ENCODE data around the gene C12orf54. TPM values are rescaled to one million over a fixed set of nuclear protein-coding genes. Genes with fewer than 3 reads are reported as not detected.
"Not testable (repeated sequence)": the region's sequence is repeated elsewhere in the genome, so short reads cannot be mapped to it uniquely, and the experiment has no call there.

C12orf54 gene
- not detected for total RNA-seq

GRCh38 chr12:48482198-48482597, at the start of gene C12orf54:
C12orf54 (plus strand) TSS chr12:48482498; CDS start chr12:48483297, 799 bp downstream.
- Histone ChIP-seq H3K36me3 (no peaks in the 10 kb centered on the region), H3K27ac (no peak within 1 kb of the TSS), H3K27me3 (no peaks in the 10 kb centered on the region), H3K4me1 (no peaks in the 10 kb centered on the region), H3K4me3 (no peak within 1 kb of the TSS), H3K9me3 (no peaks in the 10 kb centered on the region)
- in situ Hi-C loops (cut with MboI; ENCODE audit: low sequenced_read_pairs in 4 of 4) (no loop called here), intact Hi-C loops (cut with DNase I; ENCODE audit: low total_unique reads) (no loop called here)
- no peak for DNase-seq
- TF ChIP-seq POLR2A (IDR thresholded peaks at IDR 0.05) (no peak), CTCF (IDR thresholded peaks at IDR 0.05 in 4 of 5, conservative IDR thresholded peaks at IDR 0.05 in 1 of 5) (no peak)
- no peak for ATAC-seq

DNA sequence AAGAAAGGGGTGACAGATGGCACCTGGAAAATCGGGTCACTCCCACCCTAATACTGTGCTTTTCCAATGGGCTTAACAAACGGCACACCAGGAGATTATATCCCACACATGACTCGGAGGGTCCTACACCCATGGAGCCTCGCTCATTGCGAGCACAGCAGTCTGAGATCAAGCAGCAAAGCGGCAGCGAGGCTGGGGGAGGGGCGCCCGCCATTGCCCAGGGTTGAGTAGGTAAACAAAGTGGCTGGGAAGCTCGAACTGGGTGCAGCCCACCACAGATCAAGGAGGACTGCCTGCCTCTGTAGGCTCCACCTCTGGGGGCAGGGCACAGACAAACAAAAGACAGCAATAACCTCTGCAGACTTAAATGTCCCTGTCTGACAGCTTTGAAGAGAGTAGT, 48.3 kb upstream of the C12orf54 start:
- intact Hi-C loops (cut with DNase I; ENCODE audit: low total_unique reads): not testable (repeated sequence)

DNA sequence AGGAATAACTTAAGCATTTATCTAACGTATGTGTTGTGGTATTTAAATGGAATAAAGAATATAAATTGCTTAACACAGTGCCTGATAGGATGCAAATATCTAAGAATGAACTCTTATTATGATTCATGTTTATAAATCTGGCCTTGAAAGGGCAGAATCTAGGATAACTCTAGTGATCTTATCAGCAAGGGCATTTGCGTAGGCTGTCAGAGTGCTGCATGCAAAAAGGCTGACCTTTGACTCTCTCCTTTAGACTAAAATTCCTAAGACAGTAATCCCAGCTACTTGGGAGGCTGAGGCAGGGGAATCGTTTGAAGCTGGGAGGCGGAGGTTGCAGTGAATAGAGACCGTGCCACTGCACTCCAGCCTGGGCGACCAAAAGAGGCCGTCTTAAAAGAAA, 41.2 kb upstream of the C12orf54 start:
- H3K4me1 ChIP-seq: no peaks in the 10 kb centered on the region
- ATAC-seq (no peak), DNase-seq (no peak)
- in situ Hi-C loops (cut with MboI; ENCODE audit: low sequenced_read_pairs in 4 of 4) (no loop called here), intact Hi-C loops (cut with DNase I; ENCODE audit: low total_unique reads) (no loop called here)
- H3K27ac ChIP-seq: no peak overlapping the region
- TF ChIP-seq POLR2A (IDR thresholded peaks at IDR 0.05) (no peak), CTCF (IDR thresholded peaks at IDR 0.05 in 4 of 5, conservative IDR thresholded peaks at IDR 0.05 in 1 of 5) (no peak)
- no peaks in the 10 kb centered on the region for H3K9me3 ChIP-seq
- no peaks in the 10 kb centered on the region for H3K27me3 ChIP-seq
- no peak overlapping the region for H3K4me3 ChIP-seq
- H3K36me3 ChIP-seq: no peaks in the 10 kb centered on the region

More for the DNA sequence above, 48.3 kb upstream of the C12orf54 start:
- DNase-seq; H3K27me3 ChIP-seq; H3K4me1 ChIP-seq; H3K27ac ChIP-seq; ATAC-seq; H3K9me3 ChIP-seq; H3K36me3 ChIP-seq; in situ Hi-C loops (cut with MboI; ENCODE audit: low sequenced_read_pairs in 4 of 4); H3K4me3 ChIP-seq: not testable (repeated sequence)

DNA sequence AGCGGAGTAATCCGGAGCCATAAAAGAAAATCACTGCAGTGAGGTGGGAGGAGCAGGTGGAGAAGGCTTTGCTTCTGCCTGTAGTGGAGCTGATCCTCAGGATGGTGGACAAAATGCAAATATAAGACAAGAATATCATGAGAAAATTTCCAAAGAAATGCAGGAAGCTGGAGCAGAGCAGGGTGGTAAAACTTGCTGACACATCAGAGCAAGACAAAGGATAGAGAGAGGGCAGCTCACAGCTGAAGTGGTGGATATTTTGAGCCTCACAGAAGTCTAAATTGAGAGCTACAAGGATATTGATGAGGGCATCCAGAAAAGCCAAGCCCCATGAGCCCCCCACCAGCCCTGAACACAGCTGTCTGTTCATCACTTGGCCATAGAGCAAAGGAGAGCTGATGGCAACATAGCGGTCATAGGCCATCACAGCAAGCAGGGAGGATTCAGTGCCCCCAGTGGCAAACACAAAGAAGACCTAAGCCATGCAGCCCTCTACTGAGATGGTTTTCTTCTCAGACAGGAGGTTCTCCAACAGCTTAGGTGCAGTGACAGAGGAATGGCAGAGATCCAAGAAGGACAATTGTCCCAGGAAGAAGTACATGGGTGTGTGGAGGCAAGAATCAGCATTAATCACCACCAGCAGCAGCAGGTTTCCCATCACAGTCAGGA, 40.0 kb upstream of the C12orf54 start:
- TF ChIP-seq CTCF (IDR thresholded peaks at IDR 0.05 in 4 of 5, conservative IDR thresholded peaks at IDR 0.05 in 1 of 5): no peak
- TF ChIP-seq POLR2A (IDR thresholded peaks at IDR 0.05): no peak
- intact Hi-C loops (cut with DNase I; ENCODE audit: low total_unique reads): no loop called here
- no peaks in the 10 kb centered on the region for H3K4me1 ChIP-seq

GRCh38 chr12:48445538-48445937, 36.8 kb upstream of the C12orf54 start:
- no peaks in the 10 kb centered on the region for H3K36me3 ChIP-seq
- no peak for TF ChIP-seq POLR2A (IDR thresholded peaks at IDR 0.05)
- TF ChIP-seq CTCF (IDR thresholded peaks at IDR 0.05 in 4 of 5, conservative IDR thresholded peaks at IDR 0.05 in 1 of 5): no peak
- no peak for DNase-seq
- in situ Hi-C loops (cut with MboI; ENCODE audit: low sequenced_read_pairs in 4 of 4): no loop called here
- no peaks in the 10 kb centered on the region for H3K4me1 ChIP-seq
- H3K27ac ChIP-seq: no peak overlapping the region
- intact Hi-C loops (cut with DNase I; ENCODE audit: low total_unique reads): no loop called here
- no peaks in the 10 kb centered on the region for H3K9me3 ChIP-seq
- no peaks in the 10 kb centered on the region for H3K27me3 ChIP-seq
- no peak for ATAC-seq
- H3K4me3 ChIP-seq: no peak overlapping the region

More for the DNA sequence above, 40.0 kb upstream of the C12orf54 start:
- Histone ChIP-seq H3K36me3 (no peaks in the 10 kb centered on the region), H3K4me3 (no peak overlapping the region), H3K27ac (no peak overlapping the region), H3K9me3 (no peaks in the 10 kb centered on the region), H3K27me3 (no peaks in the 10 kb centered on the region)
- ATAC-seq (no peak), DNase-seq (no peak)
- in situ Hi-C loops (cut with MboI; ENCODE audit: low sequenced_read_pairs in 4 of 4): no loop called here

All from gastrocnemius medialis (tissue), 4 donors.